HepG2 (cell line): Measurements from ENCODE around the gene IKZF3. TPM values are rescaled to one million over a fixed set of nuclear protein-coding genes. Genes with fewer than 3 reads are reported as not detected.

Experiments
- ATAC-seq: fragments of 200-7000 bp; cut with Tn5 transposase; 3 replicates; pipeline ENCODE4 v1.9.1; 2020; ENCODE audit warnings: mild to moderate bottlenecking, moderate library complexity
- BruUV-seq: library from RNA; stranded (reverse); fragments of 400-500 nt; replicated peaks from 2 replicates; lab custom pipeline; 2021; lab: Mats Ljungman, UMichigan
- CTCF ChIA-PET: fragments of 300-600 bp; formaldehyde crosslinking; extraction: SDS; loops from one replicate; lab custom pipeline; 2021; ENCODE audit warnings: low total read pairs, inconsistent platforms, low intra/inter-chr PET ratio; lab: Yijun Ruan, JAX
- POLR2A ChIA-PET: fragments of 350-600 bp; sonication (Branson Sonifier 250); formaldehyde crosslinking; loops from one replicate; lab custom pipeline; 2020; ENCODE audit warnings: antibody characterized with exemption, inconsistent platforms; lab: Yijun Ruan, JAX
- DNase-seq: peaks from one replicate; pipeline ENCODE4 v3.0.0-alpha.2; 2015; ENCODE audit warnings: low spot score
- FAIRE-seq: peaks from 3 replicates; lab custom pipeline; 2011; peaks lifted over from hg19 to GRCh38; lab: Jason Lieb, UNC
- H2AFZ ChIP-seq: one replicate; pipeline ENCODE4 v1.6.1; 2011; ENCODE audit warnings: low read length, inconsistent platforms
- H3K27ac ChIP-seq: fragments of 300-600 bp; 3 replicates; pipeline ENCODE4 v1.8.0; 2011; ENCODE audit warnings: mixed run types, mild to moderate bottlenecking, mixed read lengths, low read length, inconsistent platforms; ENCODE audit not compliant: insufficient read depth; ENCODE audit errors: extremely low read length
- H3K27me3 ChIP-seq, 2 experiments: fragments of 200-600 bp in 1 of 2; 2 replicates in 1 of 2; 3 replicates in 1 of 2; pipeline versions ENCODE4 v1.6.0 to v1.8.0; 2011; ENCODE audit warnings: low read length in 2 of 2, mild to moderate bottlenecking in 2 of 2, moderate library complexity in 2 of 2, inconsistent platforms in 1 of 2; ENCODE audit not compliant: insufficient read depth in 2 of 2, control insufficient read depth in 1 of 2
- H3K36me3 ChIP-seq, 2 experiments: fragments of 200-600 bp in 1 of 2; replicated peaks in 1 of 2; 2 replicates in 1 of 2; 3 replicates in 1 of 2; pipeline versions ENCODE4 v1.5.1 to v1.8.0; 2011; ENCODE audit warnings: low read length in 2 of 2, inconsistent platforms in 1 of 2; ENCODE audit not compliant: insufficient read depth in 2 of 2, control insufficient read depth in 1 of 2
- H3K4me1 ChIP-seq: 2 replicates; pipeline ENCODE4 v1.5.1; 2012; ENCODE audit warnings: low read length, inconsistent platforms; ENCODE audit not compliant: insufficient read depth
- H3K4me2 ChIP-seq: 2 replicates; pipeline ENCODE4 v1.6.0; 2011; ENCODE audit warnings: low read depth, low read length, inconsistent platforms
- H3K4me3 ChIP-seq, 3 experiments: fragments of 200-600 bp in 1 of 3; sonication (generic), shearing (Covaris generic) in 1 of 3; replicated peaks in 1 of 3; 2 replicates each; pipeline ENCODE4 v1.5.1; 2011 to 2016; ENCODE audit warnings: low read length in 3 of 3, inconsistent platforms in 2 of 3, low read depth in 2 of 3, mild to moderate bottlenecking in 2 of 3, control low read depth in 1 of 3, mixed read lengths in 1 of 3; ENCODE audit not compliant: insufficient read depth in 1 of 3
- H3K79me2 ChIP-seq: one replicate; pipeline ENCODE4 v1.6.1; 2011; ENCODE audit warnings: low read length, inconsistent platforms; ENCODE audit not compliant: insufficient read depth
- H3K9ac ChIP-seq: 2 replicates; pipeline ENCODE4 v1.6.0; 2011; ENCODE audit warnings: mild to moderate bottlenecking, low read depth, low read length, inconsistent platforms; ENCODE audit not compliant: insufficient read depth
- H3K9me3 ChIP-seq: 2 replicates; pipeline ENCODE4 v1.5.1; 2012; ENCODE audit warnings: mild to moderate bottlenecking, low read length
- H4K20me1 ChIP-seq: 2 replicates; pipeline ENCODE4 v1.6.0; 2011; ENCODE audit warnings: inconsistent platforms, mild to moderate bottlenecking, low read length, moderate library complexity; ENCODE audit not compliant: insufficient read depth
- ATF7 ChIP-seq, 2 experiments: fragments of 450-650 bp in 1 of 2; sonication (generic) in 1 of 2; formaldehyde crosslinking in 1 of 2; IDR thresholded peaks; 2 replicates each; pipeline versions ENCODE4 v1.4.0 to v1.6.1; 2016 to 2020; ENCODE audit warnings: antibody characterized with exemption in 1 of 2, mild to moderate bottlenecking in 1 of 2, missing genetic modification reagents in 1 of 2
- MATR3 ChIP-seq: sonication (generic); formaldehyde crosslinking; IDR thresholded peaks from 2 replicates; pipeline ENCODE4 v1.4.0; 2020; ENCODE audit warnings: missing genetic modification reagents
- SKIL ChIP-seq: sonication (generic); formaldehyde crosslinking; IDR thresholded peaks from 2 replicates; pipeline ENCODE4 v1.8.0; 2022; ENCODE audit warnings: missing genetic modification reagents, mild to moderate bottlenecking, moderate library complexity, borderline replicate concordance
- ZBTB8A ChIP-seq: sonication (generic); formaldehyde crosslinking; IDR thresholded peaks from 2 replicates; pipeline ENCODE4 v1.4.0; 2020; ENCODE audit warnings: mild to moderate bottlenecking, low read depth, missing genetic modification reagents, borderline replicate concordance
- WGBS: methylation state at CpG from one replicate; pipeline ENCODE4 v1.1.6; 2017; ENCODE audit warnings: low lambda C conversion rate; 5-methylcytosine and 5-hydroxymethylcytosine counted together
- in situ Hi-C: cut with HindIII; loops from 2 replicates; pipeline ENCODE4 v1.10.0; 2017; ENCODE audit warnings: low pct_unique_long_range_greater_than_20kb; ENCODE audit not compliant: extremely low pct_ligation_motif_present
- intact Hi-C: fragments of 100-400 bp; cut with micrococcal nuclease; formaldehyde crosslinking; loops from one replicate; pipeline ENCODE4 v1.10.0; 2022; ENCODE audit not compliant: unreplicated experiment
- polyA plus RNA-seq, 8 experiments: library from polyadenylated mRNA; depleted of rRNA in 3 of 8; stranded (reverse) in 7 of 8; unstranded in 1 of 8; fragments of >200 nt; fragmentation: Illumina TruSeq in 4 of 8; extraction: Trizol in 4 of 8; gene quantifications; 2 replicates each; pipeline versions ENCODE4 v1.2.1 to v1.2.3, GENCODE V29; 2011 to 2016; ENCODE audit warnings: low read depth in 4 of 8, missing spikeins in 1 of 8, mixed read lengths in 1 of 8; ENCODE audit not compliant: insufficient read depth in 1 of 8
- total RNA-seq, 5 experiments: library from RNA; depleted of rRNA; stranded (reverse); fragments of >200 nt; fragmentation: Illumina TruSeq; extraction: Trizol; gene quantifications; 2 replicates each; pipeline ENCODE4 v1.2.3, GENCODE V29; 2016; ENCODE audit warnings: low read depth in 1 of 5

The IKZF3 gene
- total and polyA plus RNA-seq, 2 of the 13 experiments (the other 11 are each of a cell fraction or from before 2014, with no cell fraction given), result not detected

GRCh38 chr17:39791111-39791992, 72.8 kb downstream of the IKZF3 start (continued):
- TF ChIP-seq SKIL (CRISPR knock-in tag) (no peak), ZBTB8A (CRISPR knock-in tag) (no peak)

- Histone ChIP-seq H3K4me3 (no peak overlapping the region), H3K9me3 (no peaks in the 10 kb centered on the region), H3K9ac (no peak overlapping the region), H3K79me2 (no peaks in the 10 kb centered on the region)
- WGBS, result 58% methylated on average over 8 of the region's 8 CpGs
- TF ChIP-seq MATR3 (CRISPR knock-in tag), result no peak
- TF ChIP-seq ATF7 (IDR thresholded peaks at IDR 0.05), result peak; percentile 57
- no peak for TF ChIP-seq ATF7 (CRISPR knock-in tag; IDR thresholded peaks at IDR 0.05)
- TF ChIP-seq, all 625 proteins: peak for 1
- no peak overlapping the region for H2AFZ ChIP-seq
- no peaks in the 10 kb centered on the region for H3K4me1 ChIP-seq
- no peaks in the 10 kb centered on the region; a peak in 1 of 5 replicates for H3K27me3 ChIP-seq
- no peak overlapping the region for H3K4me2 ChIP-seq
- ATAC-seq (no peak), DNase-seq (no peak), FAIRE-seq (no peak)
- H3K36me3 ChIP-seq, result no peaks in the 10 kb centered on the region
- in situ Hi-C loops, result no loop called here
- CTCF ChIA-PET, result no interaction called here
- no TSS peak for BruUV-seq
- POLR2A ChIA-PET, result no interaction called here
- intact Hi-C loops, result no loop called here
- H4K20me1 ChIP-seq, result no peaks in the 10 kb centered on the region
- H3K27ac ChIP-seq, result no peak overlapping the region
Observed at GRCh38 chr17:39787743-39788484, 76.2 kb downstream of the IKZF3 start.
